Measurements from ENCODE around the gene EVL.

- TF ChIP-seq POLR2A (IDR thresholded peaks at IDR 0.05; ENCODE audit: low read length) (no peak), GATA1 (IDR thresholded peaks at IDR 0.05; ENCODE audit: low read depth, low read length) (no peak)
Measured at GRCh38 chr14:100092832-100093231, 27.6 kb downstream of the EVL start.
